SK-N-DZ (cell line): ENCODE results near the gene ZNF728. TPM values are rescaled to one million over a fixed set of nuclear protein-coding genes. Genes with fewer than 3 reads are reported as not detected.
"Not testable (repeated sequence)": the region's sequence is repeated elsewhere in the genome, so short reads cannot be mapped to it uniquely, and the experiment has no call there.

Experiments used
- DNase-seq: peaks from one replicate; pipeline ENCODE4 v3.0.0-alpha.2; 2015; ENCODE audit warnings: low spot score
- polyA plus RNA-seq, 2 experiments: library from polyadenylated mRNA; depleted of rRNA; stranded (reverse); fragments of >200 nt; gene quantifications; 2 replicates each; pipeline ENCODE4 v1.2.3, GENCODE V29; 2014
- small RNA-seq, 2 experiments: library from RNA; depleted of rRNA; stranded (forward); fragments of <200 nt; gene quantifications; one replicate each; pipeline ENCODE3, GENCODE V24; 2014

Gene ZNF728
- polyA plus RNA-seq (2014; cell fraction: cytosol; rRNA removed), result 0.15 and 0.18 TPM in 2 replicates
- polyA plus RNA-seq (2014; cell fraction: nucleus; rRNA removed), result 0.13 TPM in 1 of 2 replicates, not detected in the other

- DNase-seq, result peak; percentile 53
These were observed at the start of gene ZNF728 for GRCh38 chr19:23002690-23003422. ZNF728 (minus strand) TSS chr19:23003176; CDS start chr19:23003030, 146 bp downstream.

- no peak for DNase-seq
These were observed 49.4 kb upstream of the ZNF728 start for GRCh38 chr19:23052349-23052748.

DNA sequence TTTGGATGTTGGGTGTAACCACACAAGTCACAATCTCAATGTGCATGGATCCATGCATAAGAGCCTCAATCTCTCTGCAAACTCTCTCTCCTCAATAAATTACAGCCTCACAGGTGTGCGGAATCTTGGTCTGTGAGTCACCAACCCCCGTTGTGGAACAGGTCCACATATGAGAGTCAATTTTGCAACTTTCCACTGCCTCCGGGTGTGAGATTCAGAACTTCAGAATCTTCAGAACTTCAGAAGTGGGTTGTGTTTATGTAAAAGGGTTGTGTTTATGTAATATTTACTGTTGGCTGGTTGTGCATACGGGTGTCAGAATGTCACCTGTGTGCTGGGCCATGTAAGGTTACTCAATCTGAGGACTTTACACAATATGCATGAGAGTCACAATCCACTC lies 46.3 kb upstream of the ZNF728 start:
- DNase-seq, result no peak

- DNase-seq, result no peak
These were observed 43.8 kb upstream of the ZNF728 start for GRCh38 chr19:23046743-23047142.

GRCh38 chr19:23033721-23034120 lies 30.7 kb upstream of the ZNF728 start:
- no peak for DNase-seq

DNA sequence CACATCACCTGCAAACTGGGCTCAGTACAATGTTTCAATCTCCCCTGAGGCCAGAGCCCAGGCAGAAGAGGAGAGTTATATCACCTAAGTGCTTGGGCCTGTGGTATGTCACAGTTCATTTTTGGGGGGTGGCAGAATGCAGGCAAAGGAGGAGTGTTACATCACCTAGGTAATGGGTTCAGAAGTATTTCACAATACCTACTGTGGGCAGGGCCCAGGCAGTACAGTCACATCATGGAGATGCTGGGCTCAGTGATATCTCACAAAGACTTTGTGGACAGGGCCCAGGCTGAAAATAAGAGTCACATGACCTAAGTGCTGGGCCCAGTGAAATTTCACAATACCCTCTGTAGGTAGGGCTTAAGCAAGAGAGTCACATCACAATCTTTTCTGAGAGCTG lies 12.7 kb upstream of the ZNF728 start:
- no peak for DNase-seq

DNA sequence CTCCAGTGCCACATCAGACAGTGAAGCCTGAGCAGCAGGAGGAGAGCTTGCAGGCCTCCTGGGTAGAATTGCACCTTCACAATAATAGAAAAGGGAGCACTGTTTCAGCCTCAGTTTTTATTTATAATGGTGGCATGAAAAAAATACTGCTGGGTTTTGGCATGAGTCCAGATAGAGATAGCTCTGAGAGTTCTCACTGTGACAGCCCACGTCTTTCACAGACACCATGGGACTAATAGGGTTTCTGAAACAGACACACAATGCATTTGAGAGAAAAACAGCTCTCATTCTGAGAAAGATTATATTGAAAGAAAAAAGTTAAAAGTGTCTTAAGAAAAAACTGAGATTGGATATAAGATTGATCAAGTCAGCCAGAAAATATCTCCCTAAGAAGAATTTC lies 8.0 kb downstream of the ZNF728 start:
- not testable (repeated sequence) for DNase-seq

- no peak for DNase-seq
These were observed 26.7 kb downstream of the ZNF728 start for GRCh38 chr19:22976248-22976647.

DNA sequence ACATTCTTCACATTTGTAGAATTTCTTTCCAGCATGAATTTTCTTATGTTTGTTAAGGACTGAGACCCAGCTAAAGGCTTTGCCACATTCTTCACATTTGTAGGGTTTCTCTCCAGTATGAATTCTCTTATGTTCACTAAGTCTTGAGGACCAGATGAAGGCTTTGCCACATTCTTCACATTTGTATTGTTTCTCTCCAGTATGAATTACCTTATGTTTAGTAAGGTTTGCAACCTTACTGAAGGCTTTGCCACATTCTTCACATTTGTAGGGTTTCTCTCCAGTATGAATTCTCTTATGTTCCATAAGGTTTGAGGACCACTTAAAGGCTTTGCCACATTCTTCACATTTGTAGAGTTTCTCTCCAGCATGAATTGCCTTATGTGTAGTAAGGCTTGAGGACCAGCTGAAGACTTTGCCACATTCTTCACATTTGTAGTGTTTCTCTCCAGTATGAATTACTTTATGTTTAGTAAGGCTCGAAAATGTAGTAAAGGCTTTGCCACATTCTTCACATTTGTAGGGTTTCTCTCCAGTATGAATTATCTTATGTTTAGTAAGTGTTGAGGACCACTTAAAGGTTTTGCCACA lies 27.3 kb downstream of the ZNF728 start:
- not testable (repeated sequence) for DNase-seq

- no peak for DNase-seq
These were observed 57.4 kb downstream of the ZNF728 start for GRCh38 chr19:22945560-22945959.

DNA sequence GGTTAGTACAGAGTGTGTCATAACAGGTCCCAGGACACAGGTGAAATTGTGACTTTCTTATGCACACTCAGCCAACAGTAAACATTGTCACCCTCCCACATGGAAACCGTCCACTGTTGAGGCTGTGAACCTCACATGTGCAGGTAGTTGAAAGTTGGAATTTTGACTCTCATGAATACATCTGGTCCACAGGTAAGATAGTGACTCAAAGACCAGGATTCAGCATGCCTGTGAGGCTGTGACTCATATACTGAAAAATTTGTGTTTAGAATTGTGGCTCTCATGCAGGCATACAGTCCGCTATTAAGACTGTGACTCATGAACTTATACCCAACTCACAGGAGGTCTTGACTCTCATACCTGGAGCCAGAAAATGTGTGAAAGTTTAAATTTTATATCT lies 67.8 kb downstream of the ZNF728 start:
- no peak for DNase-seq

DNA sequence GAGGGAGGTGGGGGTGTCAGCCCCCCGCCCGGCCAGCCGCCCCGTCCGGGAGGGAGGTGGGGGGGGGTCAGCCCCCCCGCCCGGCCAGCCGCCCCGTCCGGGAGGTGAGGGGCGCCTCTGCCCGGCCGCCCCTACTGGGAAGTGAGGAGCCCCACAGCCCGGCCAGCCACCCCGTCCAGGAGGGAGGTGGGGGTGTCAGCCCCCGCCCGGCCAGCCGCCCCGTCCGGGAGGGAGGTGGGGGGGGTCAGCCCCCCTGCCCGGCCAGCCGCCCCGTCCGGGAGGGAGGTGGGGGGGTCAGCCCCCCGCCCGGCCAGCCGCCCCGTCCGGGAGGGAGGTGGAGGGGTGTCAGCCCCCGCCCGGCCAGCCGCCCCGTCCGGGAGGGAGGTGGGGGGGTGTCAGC lies 75.4 kb downstream of the ZNF728 start:
- not testable (repeated sequence) for DNase-seq

- not testable (repeated sequence) for DNase-seq
These were observed 77.8 kb downstream of the ZNF728 start for GRCh38 chr19:22925181-22925580.

Small RNA genes within 50 kb of the gene (small RNA-seq; reads per million reads assigned to genes)
- 0 reads per million in 2 experiments for gene AC022145.2
